ENCODE measurements around the gene KNOP1. TPM values are rescaled to one million over a fixed set of nuclear protein-coding genes. Genes with fewer than 3 reads are reported as not detected.
"Not testable (repeated sequence)": the region's sequence is repeated elsewhere in the genome, so short reads cannot be mapped to it uniquely, and the experiment has no call there.

KNOP1 gene
- total RNA-seq, 2 donors from 2014 or later = 9.5 to 11.0 TPM

DNA sequence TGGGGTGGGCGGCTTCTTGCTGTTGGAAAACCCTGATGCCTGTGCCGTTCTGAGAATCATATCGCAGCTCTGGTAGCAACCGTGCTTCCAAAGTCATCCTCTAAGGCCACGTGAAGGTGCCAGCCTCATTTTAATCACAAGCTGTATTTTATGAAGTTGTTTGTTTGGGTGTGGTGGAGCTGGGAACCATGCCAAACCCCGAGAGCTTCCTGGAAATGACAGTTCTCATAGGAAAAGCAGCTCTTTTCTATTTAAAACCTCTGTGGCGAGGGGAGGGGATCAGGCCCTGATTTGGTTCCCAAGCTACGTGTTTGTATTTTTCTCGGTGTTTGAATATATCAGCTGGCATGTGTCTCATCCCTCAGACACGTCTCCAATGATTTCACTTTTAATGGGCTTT lies 21.7 kb downstream of the KNOP1 start:
- DNase-seq (ENCODE audit: low spot score) = peak; percentile 92
- intact Hi-C loops (cut with DNase I) = no loop called here

DNA sequence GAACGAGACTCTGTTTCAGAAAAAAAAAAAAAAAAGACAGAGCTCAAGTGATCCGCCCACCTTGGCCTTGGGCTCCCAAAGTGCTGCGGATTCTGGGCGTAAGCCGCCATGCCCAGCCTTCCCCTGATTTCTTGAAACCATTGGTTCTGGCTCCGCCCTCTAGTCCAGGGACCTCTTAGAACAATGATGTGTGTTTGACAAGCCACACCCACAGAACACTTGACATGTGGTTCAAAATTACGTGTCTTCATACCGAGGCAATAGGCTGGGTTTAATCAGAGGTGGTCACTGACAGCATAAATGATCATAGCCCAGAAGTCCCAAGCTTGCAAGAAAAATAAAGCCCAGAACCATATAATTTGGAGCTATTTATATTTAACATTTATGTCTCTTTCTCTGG lies 23.0 kb downstream of the KNOP1 start:
- DNase-seq (ENCODE audit: low spot score) = no peak
- intact Hi-C loops (cut with DNase I) = no loop called here

DNA sequence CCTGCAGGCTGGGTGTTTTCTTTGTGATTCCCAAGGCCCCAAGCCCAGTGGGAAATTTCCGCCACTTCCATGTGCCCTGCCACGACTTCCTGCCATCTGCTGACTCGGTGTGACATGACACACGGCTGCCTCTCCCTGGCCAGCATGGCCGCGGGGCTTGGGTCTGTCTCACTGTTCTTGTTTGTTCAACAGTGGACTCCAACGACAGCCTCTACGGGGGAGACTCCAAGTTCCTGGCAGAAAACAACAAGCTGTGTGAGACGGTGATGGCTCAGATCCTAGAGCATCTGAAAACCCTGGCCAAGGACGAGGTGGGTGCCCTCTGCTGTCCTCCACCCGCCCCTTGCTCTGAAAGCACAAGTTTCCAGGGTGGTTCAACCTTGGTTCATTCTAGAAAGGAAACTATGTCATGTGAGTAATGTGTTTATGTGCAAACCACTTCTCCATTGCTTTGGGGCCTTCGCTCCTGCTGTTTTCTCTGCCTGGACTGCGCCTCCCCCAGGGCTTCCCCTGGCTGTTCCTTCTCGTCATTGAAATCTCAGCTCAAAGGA lies 26.8 kb downstream of the KNOP1 start:
- DNase-seq (ENCODE audit: low spot score) = no peak
- intact Hi-C loops (cut with DNase I) = no loop called here

DNA sequence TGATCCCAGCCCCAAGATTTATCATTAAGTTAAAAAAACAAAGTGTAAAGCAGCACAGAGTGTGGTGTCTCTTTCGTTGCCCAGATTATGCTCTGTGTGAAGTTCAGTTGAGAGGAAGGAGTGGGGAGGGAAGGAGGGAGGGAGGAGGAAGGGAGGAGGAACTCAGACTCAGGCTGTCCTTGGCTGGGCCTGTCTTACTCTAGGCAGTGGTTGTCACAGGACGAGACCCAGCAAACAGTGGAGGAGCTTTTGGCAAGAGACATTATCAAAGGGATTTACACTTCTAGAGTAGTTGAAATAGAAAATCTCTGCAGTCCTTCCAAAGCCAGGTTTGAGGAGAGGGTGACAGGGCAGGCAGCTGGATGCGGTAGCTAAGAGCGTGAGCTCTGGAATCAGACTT lies 27.8 kb downstream of the KNOP1 start:
- peak; percentile 17 for DNase-seq (ENCODE audit: low spot score)
- intact Hi-C loops (cut with DNase I) = no loop called here

DNA sequence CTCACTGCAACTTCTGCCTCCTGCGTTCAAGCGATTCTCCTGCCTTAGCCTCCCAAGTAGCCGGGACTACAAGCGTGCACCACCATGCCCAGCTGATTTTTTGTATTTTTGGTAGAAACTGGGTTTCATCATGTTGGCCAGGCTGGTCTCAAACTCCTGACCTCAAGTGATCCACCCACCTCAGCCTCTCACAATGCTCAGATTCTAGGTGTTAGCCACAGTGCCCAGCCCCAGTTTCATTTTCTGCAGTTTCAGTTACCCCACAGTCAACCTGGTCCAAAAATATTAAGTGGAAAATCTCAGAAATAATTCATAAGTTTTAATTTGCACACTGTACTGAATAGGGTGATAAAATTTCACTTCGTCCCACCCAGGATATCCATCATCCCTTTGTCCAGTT lies 28.7 kb downstream of the KNOP1 start:
- intact Hi-C loops (cut with DNase I) = no loop called here
- peak; percentile 5 for DNase-seq (ENCODE audit: low spot score)

DNA sequence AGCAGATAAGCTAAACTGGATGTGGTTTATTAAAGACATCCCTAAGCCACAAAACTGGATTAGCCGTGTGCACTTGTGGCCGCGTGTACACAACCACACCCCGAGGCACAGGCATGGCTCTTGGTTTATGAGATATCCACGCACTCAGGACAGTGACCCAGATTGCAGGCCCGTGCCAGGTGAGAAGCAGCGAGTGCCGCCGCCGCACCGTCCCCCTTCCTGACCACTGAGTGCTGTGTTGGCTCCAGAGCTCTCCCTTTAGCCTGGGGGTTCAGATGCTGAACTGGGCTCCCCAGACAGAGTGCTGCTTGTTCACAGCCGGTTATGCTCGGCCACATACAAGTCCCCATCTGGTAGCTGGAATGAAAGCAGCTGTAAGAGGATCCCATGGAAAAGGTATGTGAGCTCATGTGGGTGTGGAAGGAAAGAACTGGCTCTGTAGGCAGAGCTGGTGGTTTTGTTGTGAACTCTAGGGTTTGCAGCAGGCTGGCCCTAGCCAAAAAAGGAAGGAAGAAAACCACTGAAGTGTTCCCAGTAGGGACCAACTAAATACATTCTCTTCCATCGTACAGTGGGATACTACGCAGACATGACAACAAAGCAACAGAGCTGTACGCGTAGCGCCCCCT lies 29.5 kb downstream of the KNOP1 start:
- peak; percentile 72 for DNase-seq (ENCODE audit: low spot score)
- intact Hi-C loops (cut with DNase I) = no loop called here

DNA sequence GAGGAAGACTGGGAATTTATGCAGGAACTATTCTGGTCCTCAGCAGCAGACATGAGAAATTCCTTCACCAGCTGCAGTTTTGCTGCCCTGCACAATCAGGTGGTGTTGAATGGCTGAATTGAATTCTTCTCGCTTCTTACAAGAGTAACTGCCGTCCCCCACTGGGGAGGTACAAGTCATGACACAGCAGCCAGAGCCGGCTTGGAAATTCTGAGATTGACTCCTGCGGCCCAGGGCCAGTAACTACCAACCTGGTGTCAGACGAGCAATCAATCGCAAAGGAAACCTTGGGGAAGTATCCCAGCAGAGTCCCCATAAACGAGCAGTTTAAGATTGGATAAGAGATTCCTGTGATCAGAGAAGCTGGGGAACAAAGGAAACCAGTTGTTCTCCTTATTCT lies 30.7 kb downstream of the KNOP1 start:
- DNase-seq (ENCODE audit: low spot score) = peak; percentile 43
- intact Hi-C loops (cut with DNase I) = no loop called here

DNA sequence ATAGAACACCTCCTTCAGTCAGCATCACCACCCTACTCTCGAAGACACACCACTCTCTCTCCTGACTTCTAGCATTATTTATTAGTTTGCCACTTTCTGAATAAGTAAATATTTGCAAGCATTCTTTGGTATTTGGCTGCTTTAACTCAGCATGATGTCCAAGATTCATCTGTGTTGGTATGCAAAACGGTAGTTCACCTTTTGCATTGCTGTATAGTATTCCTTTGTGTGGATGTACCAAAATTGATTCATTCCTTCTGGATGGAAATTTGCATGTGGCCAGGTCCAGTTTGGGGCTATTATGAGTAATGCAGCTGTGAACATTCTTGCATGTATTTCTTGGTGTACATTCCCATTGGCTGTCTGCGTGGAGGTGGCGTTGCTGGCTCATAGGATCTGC lies 32.9 kb downstream of the KNOP1 start:
- intact Hi-C loops (cut with DNase I) = no loop called here
- no peak for DNase-seq (ENCODE audit: low spot score)

DNA sequence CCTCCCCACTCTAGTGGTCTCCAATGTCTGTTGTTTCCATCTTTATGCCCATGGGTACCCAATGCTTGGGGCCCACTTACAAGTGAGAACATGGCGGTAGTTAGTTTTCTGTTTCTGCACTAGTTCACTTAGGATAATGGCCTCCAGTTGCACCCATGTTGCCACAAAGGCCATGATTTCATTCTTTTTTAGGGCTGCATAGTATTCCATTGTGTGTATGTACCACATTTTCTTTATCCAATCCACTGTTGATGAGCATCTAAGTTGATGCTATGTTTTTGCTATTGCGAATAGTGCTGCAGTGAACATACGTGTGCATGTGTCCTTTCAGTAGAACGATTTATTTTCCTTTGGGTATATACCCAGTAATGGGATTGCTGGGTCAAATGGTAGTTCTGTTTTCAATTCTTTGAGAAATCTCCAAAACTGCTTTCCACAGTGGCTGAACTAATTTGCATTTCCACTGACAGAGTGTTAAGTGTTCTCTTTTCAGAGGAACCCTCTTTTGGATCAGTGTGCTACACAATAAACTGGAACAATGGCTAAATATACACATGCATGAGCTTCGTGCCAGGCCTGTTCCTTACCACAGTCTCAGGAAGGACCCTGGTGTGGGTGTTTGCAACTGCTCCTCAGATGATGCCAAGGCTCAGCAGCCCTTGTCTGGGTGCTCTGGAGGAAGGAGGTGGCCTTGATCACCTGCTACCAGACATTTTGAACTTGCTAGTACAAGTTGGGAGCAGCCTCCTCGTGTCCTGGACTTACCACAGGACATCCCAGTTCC lies 34.4 kb downstream of the KNOP1 start:
- intact Hi-C loops (cut with DNase I) = no loop called here
- peak; percentile 10 for DNase-seq (ENCODE audit: low spot score)

DNA sequence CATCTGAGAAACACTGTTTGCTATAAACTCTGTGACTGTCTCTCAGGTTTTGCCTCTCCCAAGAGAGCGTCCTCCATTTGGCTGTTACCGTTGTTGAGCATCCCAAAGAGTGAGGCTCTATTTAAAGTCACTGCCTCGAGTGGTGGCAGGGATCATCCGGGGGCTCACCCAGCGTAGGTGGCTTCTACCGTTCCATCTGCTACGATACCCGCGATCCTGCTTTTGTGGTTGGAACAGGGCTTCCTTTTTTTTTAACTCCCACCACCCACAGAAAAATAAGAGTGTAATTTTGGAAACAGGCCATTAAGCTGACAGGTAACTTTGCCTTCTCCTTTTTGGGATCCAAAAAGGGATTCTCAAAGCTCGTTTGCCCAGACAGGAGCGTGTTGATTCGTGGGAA lies 36.4 kb downstream of the KNOP1 start:
- DNase-seq (ENCODE audit: low spot score) = peak; percentile 8
- intact Hi-C loops (cut with DNase I) = no loop called here

DNA sequence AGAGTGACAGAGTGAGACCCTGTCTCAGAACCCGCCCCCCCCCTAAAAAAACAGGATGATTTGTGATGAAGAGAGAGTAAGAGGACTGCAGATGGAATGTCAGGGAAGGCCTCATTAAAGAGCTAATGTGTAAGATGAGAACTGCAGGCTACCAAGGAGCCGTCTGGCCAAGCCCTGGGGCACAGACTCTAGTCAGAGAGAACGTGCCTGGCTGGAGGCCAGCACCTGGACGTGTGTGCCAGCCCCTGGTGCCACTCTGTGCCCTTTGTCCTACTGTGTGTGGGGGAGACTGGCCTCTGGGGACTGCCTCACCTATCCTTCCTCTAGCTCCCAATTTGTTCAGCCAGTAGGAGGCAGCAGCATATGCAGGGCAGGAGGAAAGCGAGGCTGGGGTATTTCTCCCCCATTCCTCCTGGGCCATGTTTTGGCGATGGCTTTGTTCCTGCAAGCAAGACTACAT lies 37.1 kb downstream of the KNOP1 start:
- DNase-seq (ENCODE audit: low spot score) = peak; percentile 74
- intact Hi-C loops (cut with DNase I) = no loop called here

DNA sequence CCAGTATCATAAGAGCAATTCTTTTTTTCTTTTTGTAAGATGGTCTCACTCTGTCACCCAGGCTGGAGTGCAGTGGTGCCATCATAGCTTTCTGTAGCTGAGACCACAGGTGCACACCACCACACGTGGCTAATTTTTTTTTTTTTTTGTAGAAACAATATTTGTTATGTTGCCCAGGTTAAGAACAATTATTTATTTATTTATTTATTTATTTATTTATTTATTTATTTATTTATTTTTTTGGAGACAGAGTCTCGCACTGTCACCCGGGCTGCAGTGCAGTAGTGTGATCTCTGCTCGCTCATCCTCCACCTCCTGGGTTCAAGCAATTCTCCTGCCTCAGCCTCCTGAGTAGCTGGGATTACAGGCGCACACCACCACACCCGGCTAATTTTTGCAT lies 38.7 kb downstream of the KNOP1 start:
- DNase-seq (ENCODE audit: low spot score) = peak; percentile 29
- intact Hi-C loops (cut with DNase I) = not testable (repeated sequence)

DNA sequence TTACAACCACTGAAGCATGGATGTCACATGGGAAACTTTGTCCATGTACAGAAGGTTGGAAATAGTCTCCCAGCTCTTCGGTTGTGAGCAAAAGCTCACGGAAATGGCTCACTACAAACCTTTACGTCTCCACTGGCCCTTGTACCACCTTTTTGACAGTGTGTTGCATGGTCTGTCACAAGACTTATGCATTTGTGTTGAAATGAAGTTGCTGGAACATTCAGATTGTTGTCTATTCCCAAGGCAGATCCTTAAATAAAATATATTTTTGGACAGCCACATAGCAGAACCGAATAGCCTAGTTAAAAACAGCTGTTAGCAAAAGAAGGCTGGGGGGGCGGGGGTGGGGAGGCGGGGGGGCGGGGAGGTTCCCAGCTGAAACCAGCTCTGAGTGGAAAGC lies 39.2 kb downstream of the KNOP1 start:
- intact Hi-C loops (cut with DNase I) = no loop called here
- no peak for DNase-seq (ENCODE audit: low spot score)

DNA sequence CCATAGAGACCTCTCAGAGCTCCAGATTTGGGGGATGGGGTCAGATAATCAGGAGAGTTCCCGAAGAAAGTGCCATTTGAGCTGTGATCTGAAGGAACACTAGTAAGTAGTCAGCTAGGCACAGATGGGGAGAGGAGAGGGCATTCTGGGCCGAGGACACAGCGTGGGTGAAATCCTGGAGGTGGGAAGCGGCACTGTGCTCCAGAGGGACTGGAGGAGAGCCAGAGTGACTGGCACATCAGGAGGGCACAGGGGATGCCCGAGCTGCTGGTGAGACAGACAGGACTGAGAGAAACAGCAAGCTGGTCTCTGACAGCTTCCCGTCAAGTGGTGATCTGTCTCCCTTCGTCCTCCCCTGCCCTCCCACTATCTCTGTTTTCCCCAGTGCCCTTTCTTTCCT lies 40.6 kb downstream of the KNOP1 start:
- intact Hi-C loops (cut with DNase I) = no loop called here
- DNase-seq (ENCODE audit: low spot score) = peak; percentile 29

DNA sequence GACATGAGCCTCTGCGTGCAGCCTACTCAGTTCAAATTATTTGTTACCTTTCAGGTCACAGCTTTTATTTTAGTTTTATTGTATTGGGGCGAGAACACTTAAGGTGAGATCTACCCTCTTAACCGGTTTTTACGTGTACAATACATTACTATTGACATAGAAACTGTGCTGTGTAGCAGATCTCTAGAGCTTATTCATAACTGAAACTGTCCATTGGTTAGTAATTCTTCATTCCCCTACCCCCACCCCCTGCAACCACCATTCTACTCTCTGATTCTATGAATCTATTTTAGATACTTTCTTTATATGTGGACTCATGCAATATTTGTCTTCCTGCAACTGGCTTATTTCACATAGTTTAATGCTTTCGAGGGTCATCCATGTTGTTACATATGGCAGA lies 43.5 kb downstream of the KNOP1 start:
- intact Hi-C loops (cut with DNase I) = no loop called here
- no peak for DNase-seq (ENCODE audit: low spot score)

DNA sequence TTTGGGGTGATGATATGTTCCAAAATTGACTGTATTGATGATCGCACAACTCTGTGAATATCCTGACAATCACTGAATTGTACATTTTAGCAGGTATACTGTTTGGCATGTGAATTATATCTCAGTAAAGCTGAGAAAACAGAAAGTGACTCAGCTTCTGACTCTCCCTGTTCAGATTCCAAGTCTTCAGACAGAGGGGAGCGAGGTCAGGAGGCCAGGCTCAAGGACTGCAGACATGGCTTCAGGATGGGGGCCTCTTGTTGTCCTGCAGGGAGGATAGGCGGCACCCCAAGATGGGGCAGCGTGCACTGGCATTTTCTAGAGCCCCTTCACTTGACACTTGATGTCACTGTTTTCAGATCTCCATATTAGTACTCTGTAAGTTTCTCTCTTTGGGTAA lies 45.6 kb downstream of the KNOP1 start:
- DNase-seq (ENCODE audit: low spot score) = no peak
- intact Hi-C loops (cut with DNase I) = no loop called here

DNA sequence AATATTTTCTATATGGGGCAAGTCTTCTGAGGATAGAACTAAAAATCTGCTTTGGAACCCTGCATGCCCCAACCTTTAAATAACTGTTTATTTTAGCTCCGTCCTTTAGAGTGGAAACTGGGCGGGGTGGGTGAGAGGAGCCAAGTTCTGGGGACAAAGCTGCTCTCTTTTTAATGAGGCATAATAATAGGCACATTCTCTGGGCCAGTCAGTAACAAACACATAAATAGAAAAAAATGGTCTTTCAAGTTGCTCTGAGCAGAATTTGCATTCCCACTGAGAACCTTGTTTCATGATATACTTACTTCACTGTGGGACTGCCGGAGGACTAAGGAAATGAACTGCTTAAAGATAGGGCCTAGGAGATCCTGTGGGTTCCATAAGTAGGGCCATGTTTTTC lies 51.5 kb downstream of the KNOP1 start:
- no peak for DNase-seq (ENCODE audit: low spot score)
- intact Hi-C loops (cut with DNase I) = no loop called here

DNA sequence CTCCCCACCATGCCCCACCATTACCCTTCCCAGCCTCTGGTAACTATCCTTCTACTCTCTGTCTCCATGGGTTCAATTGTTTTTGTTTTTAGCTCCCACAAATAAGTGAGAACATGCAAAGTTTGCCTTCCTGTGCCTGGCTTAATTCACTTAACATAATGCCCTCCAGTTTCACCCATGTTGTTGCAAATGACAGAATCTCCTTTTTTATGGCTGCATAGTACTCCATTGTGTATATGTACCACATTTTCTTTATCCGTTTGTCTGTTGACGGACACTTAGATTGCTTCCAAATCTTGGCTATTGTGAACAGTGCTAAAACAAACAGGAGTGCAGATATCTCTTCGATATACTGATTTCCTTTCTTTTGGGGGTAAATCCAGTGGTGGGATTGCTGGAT lies 52.7 kb downstream of the KNOP1 start:
- DNase-seq (ENCODE audit: low spot score); intact Hi-C loops (cut with DNase I): not testable (repeated sequence)

DNA sequence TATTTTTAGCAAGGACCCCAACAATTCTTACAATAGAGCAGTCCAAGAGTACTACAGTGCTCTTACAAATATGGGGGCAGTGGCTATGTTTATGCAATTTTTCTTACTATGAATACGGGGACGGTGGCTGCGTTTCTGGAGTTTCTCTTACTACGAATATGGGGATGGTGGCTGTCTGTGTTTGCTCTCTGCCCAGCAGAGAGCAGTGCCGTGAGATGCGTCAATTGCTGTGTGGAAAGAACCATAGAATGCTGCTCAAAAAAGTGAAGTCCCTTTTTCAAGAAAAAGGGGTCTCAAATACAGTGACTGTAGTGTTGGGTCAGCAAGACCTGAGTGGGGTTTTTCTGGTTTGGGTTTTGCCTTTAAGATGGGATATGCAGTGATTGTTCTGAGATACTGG lies 53.9 kb downstream of the KNOP1 start:
- intact Hi-C loops (cut with DNase I) = no loop called here
- peak; percentile 19 for DNase-seq (ENCODE audit: low spot score)

DNA sequence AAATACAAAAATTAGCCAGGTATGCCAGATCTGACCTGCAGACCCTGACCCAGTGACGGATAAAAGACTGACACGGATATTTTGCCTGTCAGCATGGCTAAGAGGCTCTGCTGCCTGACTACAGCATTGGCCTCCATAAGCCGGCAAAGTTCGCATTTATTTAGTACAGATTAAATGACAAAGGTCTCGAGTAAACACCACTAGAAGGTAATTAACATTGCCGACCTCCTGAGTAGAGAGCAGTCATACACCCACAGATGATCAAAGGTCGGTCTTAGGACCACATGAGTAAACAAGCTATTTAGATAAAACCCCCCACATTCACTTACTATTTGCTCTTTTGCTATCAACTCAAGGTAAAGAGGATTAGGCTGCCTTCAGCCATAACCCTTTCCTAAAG lies 55.7 kb downstream of the KNOP1 start:
- intact Hi-C loops (cut with DNase I) = no loop called here
- no peak for DNase-seq (ENCODE audit: low spot score)

DNA sequence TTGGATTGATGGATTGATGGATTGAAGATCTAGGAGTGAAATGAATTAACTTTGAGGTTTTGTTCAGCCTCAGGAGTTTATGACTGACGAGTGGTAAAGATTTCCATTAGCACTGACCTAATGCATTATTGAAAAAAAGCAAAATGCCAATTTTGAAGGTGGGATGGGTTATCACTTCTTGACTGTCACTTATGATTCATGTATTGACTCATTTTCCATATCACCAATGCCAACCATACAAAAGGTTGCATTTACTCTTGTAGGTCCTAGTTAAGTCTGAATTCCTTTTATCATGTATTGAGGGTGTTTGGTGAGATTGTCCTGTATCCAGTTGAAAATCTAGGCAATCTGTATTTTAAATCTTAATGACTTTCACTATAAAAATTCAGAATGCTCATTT lies 57.6 kb downstream of the KNOP1 start:
- DNase-seq (ENCODE audit: low spot score) = no peak
- intact Hi-C loops (cut with DNase I) = no loop called here
